GM12878 (cell line): ENCODE measurements around the gene EPHA4.

Experiments
- FOS ChIP-seq: IDR thresholded peaks from 3 replicates; pipeline ENCODE4 v1.6.1; 2011; ENCODE audit warnings: borderline replicate concordance; ENCODE audit not compliant: insufficient read length; ENCODE audit errors: extremely low read depth
- IKZF2 ChIP-seq, 2 experiments: fragments of 450-650 bp; IDR thresholded peaks; 2 replicates each; pipeline ENCODE4 v1.6.1; 2017; ENCODE audit warnings: mild to moderate bottlenecking in 2 of 2, moderate library complexity in 2 of 2
- PAX8 ChIP-seq: fragments of 450-650 bp; IDR thresholded peaks from 2 replicates; pipeline ENCODE4 v1.6.1; 2017; ENCODE audit warnings: mild to moderate bottlenecking, moderate library complexity
- STAT1 ChIP-seq: fragments of 450-650 bp; conservative IDR thresholded peaks from 2 replicates; pipeline ENCODE4 v1.6.1; 2014; ENCODE audit warnings: antibody characterized with exemption, mild to moderate bottlenecking
- TF ChIP-seq, protein P1 (sequence below), 3 experiments: IDR thresholded peaks in 2 of 3; conservative IDR thresholded peaks in 1 of 3; 2 replicates each; pipeline ENCODE4 v1.5.1; 2011; ENCODE audit warnings: low read depth in 3 of 3, low read length in 3 of 3, mild to moderate bottlenecking in 3 of 3, control low read depth in 2 of 3, moderate library complexity in 2 of 3, inconsistent platforms in 1 of 3, mixed read lengths in 1 of 3; ENCODE audit not compliant: control insufficient read depth in 2 of 3, insufficient read depth in 1 of 3; ENCODE audit errors: extremely low read depth in 1 of 3

DNA sequence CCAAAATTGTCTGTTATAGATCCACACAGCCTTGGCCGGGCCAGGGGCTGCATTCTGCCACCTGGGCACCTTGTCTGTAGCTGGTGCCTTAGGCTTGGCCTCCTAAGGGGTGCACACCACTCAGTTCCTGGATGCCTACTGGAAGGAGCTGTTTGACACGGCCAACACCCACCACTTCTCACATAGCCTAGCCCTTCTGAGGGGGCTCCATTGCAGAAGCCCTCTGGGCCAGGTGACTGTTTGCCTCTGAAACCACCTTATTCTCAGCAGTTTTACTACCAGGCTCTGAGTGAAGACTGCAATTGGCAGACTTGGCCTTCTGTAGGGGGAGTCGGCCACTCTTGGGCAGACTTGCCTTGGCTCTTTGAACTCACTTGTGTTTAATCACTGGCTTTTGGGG is 39.5 kb downstream of the EPHA4 start:
- TF ChIP-seq FOS: no peak
- TF ChIP-seq IKZF2 (IDR thresholded peaks at IDR 0.05): no peak
- no peak for TF ChIP-seq STAT1
- TF ChIP-seq, protein P1, sequence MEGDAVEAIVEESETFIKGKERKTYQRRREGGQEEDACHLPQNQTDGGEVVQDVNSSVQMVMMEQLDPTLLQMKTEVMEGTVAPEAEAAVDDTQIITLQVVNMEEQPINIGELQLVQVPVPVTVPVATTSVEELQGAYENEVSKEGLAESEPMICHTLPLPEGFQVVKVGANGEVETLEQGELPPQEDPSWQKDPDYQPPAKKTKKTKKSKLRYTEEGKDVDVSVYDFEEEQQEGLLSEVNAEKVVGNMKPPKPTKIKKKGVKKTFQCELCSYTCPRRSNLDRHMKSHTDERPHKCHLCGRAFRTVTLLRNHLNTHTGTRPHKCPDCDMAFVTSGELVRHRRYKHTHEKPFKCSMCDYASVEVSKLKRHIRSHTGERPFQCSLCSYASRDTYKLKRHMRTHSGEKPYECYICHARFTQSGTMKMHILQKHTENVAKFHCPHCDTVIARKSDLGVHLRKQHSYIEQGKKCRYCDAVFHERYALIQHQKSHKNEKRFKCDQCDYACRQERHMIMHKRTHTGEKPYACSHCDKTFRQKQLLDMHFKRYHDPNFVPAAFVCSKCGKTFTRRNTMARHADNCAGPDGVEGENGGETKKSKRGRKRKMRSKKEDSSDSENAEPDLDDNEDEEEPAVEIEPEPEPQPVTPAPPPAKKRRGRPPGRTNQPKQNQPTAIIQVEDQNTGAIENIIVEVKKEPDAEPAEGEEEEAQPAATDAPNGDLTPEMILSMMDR (IDR thresholded peaks at IDR 0.05 in 2 of 3, conservative IDR thresholded peaks at IDR 0.05 in 1 of 3; ENCODE audit: control insufficient read depth in 2 of 3, extremely low read depth in 1 of 3, insufficient read depth in 1 of 3, low read depth in 3 of 3, low read length in 3 of 3): no peak
- TF ChIP-seq PAX8: no peak
